Stimulated activated CD4-positive, alpha-beta T cell treated with anti-CD3 and anti-CD28 coated beads, Interleukin-4, amount 100 ng/mL, for 48 hours (primary cell): ENCODE data around the gene MRPL52.

Source experiments
- DNase-seq, 2 donors: peaks; one replicate each; pipeline ENCODE4 v3.0.0-alpha.2; 2020; ENCODE audit warnings: low read depth in 2 of 2

Gene MRPL52

GRCh38 chr14:22882064-22882463 is 52.4 kb downstream of the MRPL52 start:
- no peak for DNase-seq

GRCh38 chr14:22882529-22883172 is 53.0 kb downstream of the MRPL52 start:
- no peak for DNase-seq

DNA sequence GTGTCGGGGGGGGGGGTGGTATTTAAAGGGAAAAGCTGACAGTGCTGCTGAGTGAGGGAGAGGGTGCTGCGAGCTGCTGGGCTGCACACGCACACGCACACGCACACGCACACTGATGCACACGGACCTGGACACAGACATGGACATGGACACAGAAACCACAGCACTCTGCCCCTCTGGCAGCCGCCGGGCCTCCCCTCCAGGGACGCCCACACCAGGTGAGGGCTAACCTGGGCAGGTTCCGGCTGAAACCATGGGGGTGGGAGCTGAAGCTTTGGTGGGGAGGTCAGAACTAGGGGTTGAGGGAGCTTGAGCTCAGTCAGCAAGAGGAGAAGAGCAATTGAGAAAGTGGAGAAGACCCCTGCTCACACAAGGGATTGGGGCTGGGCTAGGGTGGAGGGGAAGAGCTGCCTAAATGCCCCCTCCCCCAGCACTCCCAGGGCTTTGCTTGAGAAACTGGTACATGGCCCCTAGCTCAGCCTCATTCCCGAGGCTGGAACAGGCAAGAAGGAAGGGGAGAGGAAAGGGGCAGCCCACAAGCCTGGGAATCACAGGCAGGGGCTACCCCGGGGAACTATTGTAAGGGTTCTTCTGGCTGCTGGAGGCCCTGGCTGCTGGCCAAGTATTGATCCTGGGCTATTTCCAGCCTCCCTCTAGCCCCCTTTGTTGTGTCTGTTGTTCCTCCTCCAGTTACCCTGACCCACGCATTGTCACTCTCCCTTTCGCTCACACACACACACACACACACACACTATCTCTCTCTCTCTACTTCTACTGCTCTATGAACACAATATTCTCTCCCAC is 53.7 kb downstream of the MRPL52 start, which contains the start of gene REM2:
TSS of gene REM2 (plus strand) at position 50 of the 804 bp plus-strand sequence. CDS start at position 116, 66 bp downstream.
- DNase-seq: no peak

- no peak for DNase-seq
Measured at GRCh38 chr14:22884076-22884737, 54.5 kb downstream of the MRPL52 start.
